NCI-H69 (cell line): ENCODE measurements around the gene INTS4.
A peak's percentile ranks its signal among the peaks of the same experiment; 100 is the strongest.
"Not testable (repeated sequence)": the region's sequence is repeated elsewhere in the genome, so short reads cannot be mapped to it uniquely, and the experiment has no call there.

Source experiments
- DNase-seq: peaks from one replicate; lab custom pipeline; 2025; lab: John Stamatoyannopoulos, UW

Gene INTS4

DNA sequence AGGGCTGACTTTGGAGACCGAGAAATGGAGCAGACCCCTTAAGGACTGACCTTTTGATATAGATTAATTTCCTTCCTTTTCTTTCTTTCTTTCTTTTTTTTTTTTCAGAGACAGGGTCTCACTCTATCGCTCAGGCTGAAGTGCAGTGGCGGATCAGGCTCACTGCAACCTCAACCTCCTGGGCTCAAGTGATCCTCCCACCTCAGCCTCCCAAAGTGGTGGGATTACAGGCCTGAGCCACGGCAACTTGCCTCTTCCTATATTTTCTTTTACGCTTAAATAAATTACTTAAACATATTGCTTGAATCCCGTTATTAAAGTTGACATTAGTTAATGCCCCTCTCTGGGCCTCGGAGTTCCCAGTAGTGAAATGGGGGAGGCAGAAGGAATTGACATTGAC lies 29.0 kb upstream of the INTS4 start:
- DNase-seq: no peak

DNA sequence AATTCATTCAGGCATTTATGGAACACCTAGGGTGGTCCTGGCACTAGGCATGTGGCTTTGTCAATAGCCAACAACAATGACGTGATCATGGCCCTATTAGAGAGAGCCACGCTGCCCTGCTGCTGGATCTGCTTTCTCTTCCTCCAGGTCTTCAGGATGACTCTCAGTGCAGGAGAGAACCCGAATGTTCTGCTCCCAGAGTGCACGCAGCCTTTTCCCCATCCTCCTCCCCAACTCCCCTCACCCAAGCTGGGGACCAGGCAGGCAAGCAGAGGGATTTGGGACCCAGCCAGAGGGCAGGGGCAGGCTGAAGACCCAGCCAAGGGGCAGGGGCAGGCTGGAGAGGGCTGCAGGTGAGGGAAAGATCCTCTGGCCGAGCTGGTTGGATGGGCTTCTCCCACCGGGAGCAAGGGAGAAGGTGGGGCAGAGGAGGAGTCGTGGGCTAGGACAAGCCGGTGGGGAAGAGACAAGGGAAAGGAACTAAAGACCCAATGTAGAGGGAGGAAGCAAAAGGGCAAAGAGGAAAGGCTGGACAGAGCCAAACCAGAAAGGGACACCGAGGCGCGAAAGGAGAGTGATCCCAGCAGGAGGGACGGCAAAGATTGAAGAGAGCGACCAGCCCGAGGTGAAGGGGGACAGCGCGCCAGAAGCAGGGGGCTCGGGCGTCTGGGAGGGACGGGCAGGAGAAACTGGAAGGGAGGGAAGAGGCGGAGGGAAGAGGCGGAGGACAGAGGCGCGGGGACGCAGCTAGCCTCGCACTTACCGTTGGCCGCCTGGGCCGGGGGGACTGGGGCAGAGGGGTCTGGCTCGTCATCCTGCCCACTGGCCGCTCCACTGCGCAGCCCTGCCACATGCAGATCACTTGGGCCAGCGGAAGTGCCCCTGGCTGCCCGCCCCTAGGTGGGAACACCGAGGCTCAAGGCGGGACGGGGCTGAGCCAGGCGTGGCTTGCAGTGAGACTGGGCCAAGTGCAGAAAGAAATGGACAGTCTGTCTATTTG lies 28.2 kb upstream of the INTS4 start, which contains the start of gene KCTD14:
KCTD14 (minus strand) TSS at position 880 of the 1,000 bp plus-strand sequence; CDS start at position 853, 27 bp downstream.
- peak; percentile 95 for DNase-seq

DNA sequence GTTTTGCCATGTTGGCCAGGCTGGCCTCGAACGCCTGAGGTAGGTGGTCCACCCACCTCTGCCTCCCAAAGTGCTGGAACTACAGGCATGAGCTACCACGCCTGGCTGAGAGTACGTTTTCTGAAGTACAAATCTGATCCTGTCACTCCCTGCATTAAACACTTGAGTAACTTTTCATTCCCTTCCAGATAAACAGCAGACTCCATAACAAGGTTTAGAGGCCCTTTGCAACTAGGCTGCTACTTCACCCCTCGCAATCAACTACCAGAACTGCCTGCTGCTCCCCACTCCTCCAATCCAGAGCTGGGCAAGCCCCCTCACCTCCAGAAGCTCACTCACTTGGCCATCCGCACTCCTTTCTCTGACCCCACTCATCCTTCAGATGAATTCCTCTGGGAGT lies 27.1 kb upstream of the INTS4 start:
- DNase-seq: no peak

DNA sequence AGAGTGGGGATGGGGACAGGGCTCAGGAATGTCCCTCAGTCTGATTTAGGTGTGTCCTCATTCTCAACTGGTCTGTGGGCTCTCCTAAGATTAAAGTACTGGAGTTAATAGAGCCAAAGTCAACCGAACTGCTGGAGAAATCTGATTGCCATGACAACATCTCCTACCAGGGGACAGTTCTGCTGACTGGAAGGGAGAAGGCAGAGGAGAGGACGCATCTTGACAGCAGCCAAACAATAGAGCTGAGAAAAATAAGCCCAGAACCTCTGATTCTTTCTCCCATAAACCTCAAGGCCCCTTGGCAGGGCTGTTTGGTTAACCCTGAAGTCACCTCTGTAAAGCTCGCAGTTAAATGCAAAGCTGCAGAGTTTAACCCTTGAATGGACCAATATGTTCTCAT lies 25.8 kb upstream of the INTS4 start:
- DNase-seq: no peak

DNA sequence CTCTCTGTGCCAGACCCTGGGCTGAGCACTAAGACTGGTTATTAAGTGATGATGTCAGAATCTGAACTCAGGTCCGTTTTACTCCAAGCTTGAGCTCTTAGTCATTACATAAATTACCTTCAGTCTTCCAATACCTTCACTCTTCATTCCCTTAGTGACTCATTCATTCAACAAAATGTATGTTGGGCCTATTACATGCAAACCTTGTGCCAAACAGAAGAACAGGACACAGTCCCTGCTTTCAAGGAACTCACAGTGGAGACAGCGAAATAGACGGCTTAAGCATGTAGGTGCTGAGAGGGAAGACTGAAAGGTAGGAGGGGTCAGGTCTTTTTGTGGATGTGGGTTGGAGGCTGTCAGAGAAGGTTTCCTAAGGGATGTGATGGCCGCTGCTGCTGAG lies 25.3 kb upstream of the INTS4 start:
- no peak for DNase-seq

DNA sequence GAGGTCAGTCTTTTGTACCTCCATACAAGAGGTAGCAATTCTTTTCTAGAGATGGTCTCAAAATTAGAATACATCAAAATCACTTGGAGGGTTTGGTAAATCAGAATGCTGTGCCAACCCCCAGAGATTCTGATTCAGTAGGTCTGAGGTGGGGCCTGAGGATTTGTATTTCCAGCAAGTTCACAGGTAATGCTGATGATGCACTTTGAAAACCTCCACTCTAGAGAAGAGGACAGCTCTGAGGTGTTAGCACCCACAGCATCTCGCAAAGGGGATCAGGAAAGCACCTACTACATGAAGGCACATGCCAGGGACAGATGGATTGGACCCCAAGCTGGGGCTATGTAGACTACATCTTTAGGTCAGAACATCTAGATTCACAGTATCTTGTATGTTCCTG lies 21.4 kb upstream of the INTS4 start:
- no peak for DNase-seq

DNA sequence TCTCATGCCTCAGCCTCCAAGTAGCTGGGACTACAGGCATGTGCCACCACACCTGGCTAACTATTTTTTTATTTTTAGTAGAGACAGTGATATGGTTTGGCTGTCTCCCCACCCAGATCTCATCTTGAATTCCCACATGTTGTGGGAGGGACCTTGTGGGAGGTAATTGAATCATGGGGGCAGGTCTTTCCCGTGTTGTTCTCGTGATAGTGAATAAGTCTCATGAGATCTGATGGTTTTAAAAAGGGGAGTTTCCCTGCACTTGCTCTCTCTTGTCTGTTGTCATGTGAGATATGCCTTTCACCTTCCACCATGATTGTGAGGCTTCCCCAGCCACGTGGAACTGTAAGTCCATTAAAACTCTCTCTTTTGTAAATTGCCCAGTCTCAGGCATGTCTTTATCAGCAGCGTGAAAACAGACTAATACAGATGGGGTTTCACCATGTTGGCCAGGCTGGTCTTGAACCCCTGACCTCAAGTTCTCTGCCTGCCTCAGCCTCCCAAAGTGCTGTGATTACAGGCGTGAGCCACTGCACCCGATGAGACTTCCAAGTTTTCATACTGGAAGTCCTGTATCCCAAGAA lies 20.6 kb upstream of the INTS4 start:
- not testable (repeated sequence) for DNase-seq

DNA sequence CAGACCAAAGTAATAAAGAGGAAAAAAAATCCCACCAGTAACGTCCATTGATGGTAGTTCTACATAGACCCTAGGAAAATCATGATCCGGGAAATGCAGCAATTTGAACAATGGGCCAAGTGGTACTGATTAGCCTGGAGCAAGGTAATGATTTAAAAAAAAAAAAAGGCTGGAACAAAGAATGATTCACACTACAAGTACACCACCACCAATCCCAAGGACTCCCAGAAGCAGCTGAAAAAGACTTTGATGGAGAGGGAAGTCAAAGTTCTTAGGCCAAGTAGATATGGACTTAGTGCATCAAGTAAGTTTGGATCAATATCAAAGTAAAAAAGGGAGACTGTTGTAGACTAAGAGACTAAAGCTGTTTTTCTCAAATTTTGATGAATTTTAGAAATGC lies 16.8 kb upstream of the INTS4 start:
- no peak for DNase-seq

DNA sequence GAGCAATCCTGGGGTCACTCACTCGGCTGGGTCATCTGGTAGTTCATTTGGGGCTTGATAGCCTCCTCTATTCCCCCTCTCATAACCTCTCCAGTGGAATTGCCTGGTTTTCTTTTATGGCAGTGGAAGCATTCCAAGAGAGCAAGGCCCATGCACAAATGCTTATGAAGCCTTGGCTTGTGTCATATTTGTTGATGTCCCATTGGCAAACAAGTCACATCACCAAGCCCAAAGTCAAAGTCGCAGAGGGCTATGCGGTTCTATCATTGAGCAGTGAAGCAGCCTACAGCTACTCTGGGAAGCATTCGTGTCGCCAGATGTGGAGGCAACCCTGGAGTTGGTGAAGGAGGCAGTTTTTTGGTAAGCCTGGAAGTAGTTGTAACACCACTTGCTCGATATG lies 16.3 kb upstream of the INTS4 start:
- DNase-seq: no peak

DNA sequence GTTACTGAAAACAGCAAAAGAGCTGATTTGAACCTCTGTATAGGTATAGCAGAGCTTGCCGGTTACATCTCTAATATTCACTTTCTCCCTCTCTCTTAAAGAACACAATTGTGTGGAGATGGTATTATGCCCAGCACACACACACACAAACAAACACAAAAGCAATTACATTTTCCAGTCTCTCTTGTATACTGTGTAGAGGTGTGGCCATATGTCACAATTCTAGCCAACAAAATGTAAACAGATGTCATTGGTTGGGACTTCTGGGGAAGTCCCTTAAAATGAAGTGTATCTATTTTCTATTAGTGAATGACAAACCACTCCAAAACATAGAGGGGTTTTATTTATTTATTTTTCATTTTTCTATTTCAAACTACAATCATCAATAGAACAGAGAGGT lies 15.8 kb upstream of the INTS4 start:
- DNase-seq: no peak

DNA sequence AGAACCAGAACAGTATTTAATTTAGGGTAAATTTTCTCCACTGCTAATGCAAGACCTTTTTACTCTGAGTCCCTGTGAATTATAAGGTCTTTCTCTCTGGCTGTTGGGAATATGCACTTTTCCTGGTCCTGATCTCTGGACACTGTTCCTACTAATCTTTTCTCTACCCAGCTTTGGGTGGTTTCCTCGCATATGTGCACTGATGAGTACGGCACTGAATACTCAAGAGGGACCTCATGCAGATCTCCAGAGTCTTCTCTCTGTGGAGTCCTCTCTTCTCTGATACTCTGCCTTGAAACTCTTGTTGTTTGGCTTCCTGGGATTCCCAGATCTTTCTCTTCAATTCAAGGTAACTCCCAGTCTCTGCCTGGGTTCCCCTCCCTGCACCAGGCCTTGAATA lies 14.6 kb upstream of the INTS4 start:
- DNase-seq: no peak

DNA sequence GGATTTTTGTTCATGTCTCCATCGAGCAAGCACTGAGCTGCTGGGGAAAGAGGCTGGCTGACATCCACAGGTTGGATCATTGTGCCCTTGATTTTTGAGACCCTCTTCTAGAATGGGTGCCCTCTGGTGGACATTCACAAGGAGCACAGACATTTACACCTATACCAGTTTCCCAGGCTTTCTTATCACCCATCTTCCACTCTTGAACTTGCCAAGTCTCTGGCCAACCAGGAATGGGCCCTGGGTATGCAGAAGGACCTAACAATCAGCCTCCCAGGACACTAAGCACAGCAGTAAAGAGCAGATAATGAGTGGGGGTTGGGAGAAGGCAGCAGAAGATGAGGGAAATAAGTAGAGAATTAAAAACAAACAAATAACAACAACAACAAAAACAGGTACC lies 5.7 kb upstream of the INTS4 start:
- DNase-seq: peak; percentile 91

DNA sequence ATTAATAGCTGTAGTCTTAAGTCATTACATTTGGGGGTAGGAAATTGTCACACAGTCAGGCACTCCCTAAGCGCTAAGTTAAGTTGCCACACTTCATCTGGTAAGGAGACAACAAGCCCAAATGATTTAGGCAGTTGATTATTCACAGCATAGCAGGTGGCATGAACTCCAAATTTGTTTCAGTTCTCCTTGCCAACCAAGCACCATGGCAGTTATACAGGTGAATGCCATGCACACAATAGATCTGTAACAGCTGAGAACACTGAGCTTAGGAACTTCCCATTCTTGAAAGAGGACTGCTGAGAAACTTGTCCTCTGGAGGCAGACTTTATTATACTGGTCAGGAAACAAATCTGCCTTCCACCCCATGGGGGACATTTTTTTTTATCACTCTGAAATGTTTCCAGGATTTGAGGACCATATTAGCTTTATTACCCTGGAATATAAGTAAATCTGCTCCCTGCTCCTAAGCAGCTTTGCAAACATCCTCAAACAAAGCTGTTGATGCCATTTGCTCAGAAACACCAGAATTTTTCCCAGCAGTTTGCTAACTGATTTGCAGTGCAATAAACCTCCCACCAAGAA lies 5.1 kb upstream of the INTS4 start:
- peak; percentile 53 for DNase-seq

DNA sequence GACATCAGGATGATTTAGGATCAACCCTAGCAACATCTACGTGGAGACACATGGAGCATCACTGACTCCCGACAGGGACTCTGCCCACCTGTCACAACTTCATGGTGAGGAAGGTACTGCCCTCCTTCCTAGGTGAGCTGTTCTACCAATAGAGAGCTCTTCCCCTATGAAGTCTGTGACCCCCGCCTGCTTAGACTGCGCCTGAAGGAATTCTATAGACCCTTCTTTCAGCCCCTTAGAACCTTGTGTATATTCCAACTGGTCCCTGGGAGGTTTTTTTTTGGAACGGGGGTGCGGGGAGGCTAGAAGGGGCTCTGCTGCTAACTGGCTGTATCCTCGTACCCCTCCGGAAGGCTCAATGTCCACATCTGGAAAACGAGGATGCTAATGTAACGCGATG lies 566 bp downstream of the INTS4 start:
- DNase-seq: peak; percentile 46

DNA sequence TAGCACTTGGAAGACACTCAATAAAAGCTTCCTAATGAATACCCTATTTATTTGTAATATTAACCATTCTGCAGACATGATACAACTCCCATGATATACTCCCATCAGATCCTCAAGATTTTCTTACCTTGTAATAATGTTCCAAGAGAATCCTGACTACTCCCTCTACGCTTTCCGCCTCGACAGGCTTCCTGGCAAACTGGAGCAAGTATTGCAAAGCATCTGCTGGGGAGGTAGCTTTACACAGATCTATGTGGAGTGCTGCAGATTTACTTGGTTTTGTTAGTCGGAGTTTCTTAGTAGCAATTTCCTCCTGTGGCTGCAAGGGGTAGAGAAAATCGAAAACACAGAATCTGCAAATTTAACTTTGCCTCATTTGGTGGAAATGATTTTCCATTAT lies 3.5 kb downstream of the INTS4 start:
- DNase-seq: no peak

DNA sequence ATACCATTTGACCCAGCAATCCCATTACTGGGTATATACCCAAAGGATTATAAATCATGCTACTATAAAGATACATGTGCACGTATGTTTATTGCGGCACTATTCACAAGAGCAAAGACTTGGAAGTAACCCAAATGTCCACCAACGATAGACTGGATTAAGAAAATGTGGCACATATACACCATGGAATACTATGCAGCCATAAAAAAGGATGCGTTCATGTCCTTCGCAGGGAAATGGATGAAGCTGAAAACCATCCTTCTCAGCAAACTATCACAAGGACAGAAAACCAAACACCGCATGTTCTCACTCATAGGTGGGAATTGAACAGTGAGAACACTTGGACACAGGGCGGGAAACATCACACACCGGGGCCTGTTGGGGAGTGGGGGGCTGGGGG lies 8.0 kb downstream of the INTS4 start:
- not testable (repeated sequence) for DNase-seq

DNA sequence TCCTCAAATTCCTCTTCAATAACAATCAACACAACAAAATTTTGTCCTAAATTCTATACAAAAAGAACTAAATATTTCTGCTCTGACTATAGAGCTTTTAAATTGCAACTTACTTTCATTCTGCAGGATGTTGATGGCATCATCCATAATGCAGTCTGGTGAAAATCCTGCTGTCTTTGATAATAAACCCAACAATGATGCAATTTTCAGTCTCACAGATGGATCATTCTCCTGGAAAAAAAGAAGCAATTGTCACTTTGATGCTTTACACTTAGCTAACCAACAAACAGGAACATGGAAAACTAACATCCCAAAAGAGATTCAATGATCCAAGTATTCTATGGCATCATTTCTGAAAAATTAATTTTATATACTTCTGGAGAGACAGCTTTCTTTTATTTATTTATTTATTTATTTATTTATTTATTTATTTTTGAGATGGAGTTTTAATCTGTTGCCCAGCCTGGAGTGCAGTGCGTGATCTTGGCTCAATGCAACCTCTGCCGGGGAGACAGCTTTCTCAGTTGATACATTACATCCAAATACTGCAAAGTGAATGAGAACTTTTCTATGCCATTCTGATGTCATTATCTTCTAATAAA lies 13.0 kb downstream of the INTS4 start:
- DNase-seq: no peak

DNA sequence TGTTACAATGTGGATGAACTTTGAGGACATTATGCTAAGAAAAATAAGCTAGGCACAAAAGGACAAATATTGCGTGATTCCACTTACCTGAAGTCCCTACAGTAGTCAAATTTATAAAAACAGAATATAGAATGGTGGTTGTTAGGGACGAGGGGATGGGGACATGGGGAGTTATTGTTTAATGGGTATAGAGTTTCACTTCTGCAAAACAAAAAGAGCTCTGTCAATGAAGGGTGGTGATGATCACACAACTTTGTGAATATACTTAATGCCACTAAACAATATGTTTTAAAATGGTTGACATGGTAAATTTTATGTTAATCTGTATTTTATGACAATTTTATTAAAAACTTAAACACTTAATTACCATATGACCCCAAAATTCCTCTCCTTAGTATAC lies 26.1 kb downstream of the INTS4 start:
- peak; percentile 22 for DNase-seq

DNA sequence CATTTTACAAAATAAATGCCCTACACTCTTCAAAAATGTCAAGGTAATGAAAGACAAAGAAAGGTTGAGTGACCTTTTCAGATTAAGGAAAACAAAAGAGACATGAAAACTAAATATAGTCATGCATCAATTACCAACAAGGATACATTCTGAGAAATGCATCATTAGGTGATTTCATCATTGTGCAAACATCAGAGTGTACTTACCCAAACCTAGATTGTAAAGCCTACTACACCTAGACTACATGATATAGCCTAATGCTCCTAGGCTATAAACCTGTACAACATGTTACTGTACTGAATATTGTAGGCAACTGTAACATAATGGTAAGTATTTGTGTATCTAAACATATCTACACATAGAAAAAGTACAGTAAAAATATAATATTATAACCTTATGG lies 26.7 kb downstream of the INTS4 start:
- peak; percentile 78 for DNase-seq

DNA sequence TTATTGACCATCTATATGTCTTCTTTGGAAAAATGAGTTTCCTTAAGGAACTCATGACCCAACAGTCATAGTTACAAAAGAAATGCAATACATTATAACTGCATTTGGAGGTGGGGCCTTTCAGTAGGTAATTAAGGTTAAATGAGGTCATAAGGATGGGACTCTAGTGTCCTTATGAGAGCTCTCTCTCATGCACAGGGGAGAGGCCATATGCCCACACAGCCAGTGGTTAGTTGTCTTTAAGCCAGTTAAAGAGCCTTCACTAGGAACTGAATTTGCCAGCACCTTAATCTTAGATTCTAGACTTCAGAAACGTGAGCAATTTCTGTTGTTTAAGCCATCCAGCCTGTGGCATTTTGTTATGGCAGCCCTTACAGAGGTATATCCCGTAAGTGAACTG lies 27.3 kb downstream of the INTS4 start:
- DNase-seq: peak; percentile 66

DNA sequence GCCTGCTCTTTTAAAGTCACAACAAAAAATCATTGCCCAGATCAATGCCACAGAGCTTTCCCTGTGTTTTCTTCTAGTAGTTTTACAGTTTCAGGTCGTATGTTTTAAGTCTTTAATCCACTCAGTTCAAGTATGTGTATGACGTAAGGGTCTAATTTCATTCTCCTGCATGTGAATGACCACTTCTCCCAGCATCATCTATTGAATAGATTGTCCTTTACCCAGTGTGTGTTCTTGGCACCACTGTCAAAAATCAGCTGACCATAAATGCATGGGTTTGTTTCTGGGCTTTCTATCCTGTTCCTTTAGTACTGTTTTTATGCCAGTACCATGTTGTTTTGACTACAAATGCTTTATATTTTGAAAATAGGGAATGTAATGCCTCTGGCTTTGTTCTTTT lies 28.1 kb downstream of the INTS4 start:
- no peak for DNase-seq

DNA sequence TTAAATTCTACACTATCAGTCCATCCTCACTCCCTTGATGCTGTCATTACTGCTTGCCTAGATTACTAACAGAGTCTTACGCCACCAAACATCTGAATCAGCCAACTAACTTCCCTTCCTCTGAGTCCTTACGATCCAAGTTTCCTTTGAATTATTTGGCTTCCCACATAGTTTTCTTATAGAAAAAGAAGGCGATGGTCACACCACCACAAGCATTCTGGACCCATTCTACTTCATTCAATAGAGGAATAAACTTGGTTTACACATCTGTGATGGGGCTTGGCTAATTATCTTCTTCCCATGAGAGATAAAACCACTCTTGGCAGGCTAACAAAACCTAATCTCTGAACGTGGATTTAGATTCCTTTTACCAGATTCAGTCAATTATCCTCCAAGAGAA lies 35.0 kb downstream of the INTS4 start:
- no peak for DNase-seq
